Tibial nerve (tissue), 4 donors: Measurements from ENCODE around the gene IQSEC3. TPM values are rescaled to one million over a fixed set of nuclear protein-coding genes. Genes with fewer than 3 reads are reported as not detected.

Source experiments
- DNase-seq, 2 donors: peaks; one replicate each; pipeline ENCODE4 v3.0.0-alpha.2; 2019; ENCODE audit warnings: low spot score in 2 of 2
- H3K27ac ChIP-seq, 4 donors: fragments of 200-600 bp; sonication (generic) in 3 of 4; one replicate each; pipeline ENCODE4 v1.5.1; 2017 to 2019; ENCODE audit warnings: mild to moderate bottlenecking in 1 of 4
- H3K27me3 ChIP-seq, 2 donors: fragments of 200-600 bp; sonication (generic) in 1 of 2; one replicate each; pipeline versions ENCODE4 v1.5.1 to v1.6.0; 2017 to 2019
- H3K36me3 ChIP-seq, 3 donors: fragments of 200-600 bp; sonication (generic); one replicate each; pipeline ENCODE4 v1.5.1; 2018 to 2019
- H3K4me1 ChIP-seq, 4 donors: fragments of 200-600 bp; sonication (generic) in 3 of 4; one replicate each; pipeline ENCODE4 v1.5.1; 2017 to 2019
- H3K4me3 ChIP-seq, 4 donors: fragments of 200-600 bp; sonication (generic) in 3 of 4; one replicate each; pipeline ENCODE4 v1.5.1; 2017 to 2019; ENCODE audit warnings: mild to moderate bottlenecking in 1 of 4, moderate library complexity in 1 of 4
- H3K9me3 ChIP-seq, 4 donors: fragments of 200-600 bp; sonication (generic) in 3 of 4; one replicate each; pipeline ENCODE4 v1.5.1; 2017 to 2019
- EP300 ChIP-seq, 2 donors: sonication (generic); formaldehyde crosslinking; IDR thresholded peaks; one replicate each; pipeline ENCODE4 v1.6.1; 2017; ENCODE audit warnings: antibody characterized with exemption in 2 of 2, mild to moderate bottlenecking in 1 of 2
- POLR2A ChIP-seq, 2 donors: fragments of 450-650 bp; IDR thresholded peaks; one replicate each; pipeline ENCODE4 v1.6.1; 2017; ENCODE audit warnings: antibody characterized with exemption in 2 of 2, mild to moderate bottlenecking in 2 of 2, moderate library complexity in 2 of 2
- WGBS, 2 donors: methylation state at CpG; one replicate each; pipeline ENCODE4 v1.1.5; 2018; 5-methylcytosine and 5-hydroxymethylcytosine counted together
- total RNA-seq, 4 donors: library from RNA; depleted of rRNA; stranded (reverse); fragments of >200 nt; gene quantifications; one replicate each; pipeline ENCODE4 v1.1.0, GENCODE V29; 2016
- TF ChIP-seq, protein P1 (sequence below), 5 experiments: fragments of 200-600 bp in 3 of 5; fragments of 450-650 bp in 2 of 5; sonication (generic) in 3 of 5; IDR thresholded peaks; one replicate each; pipeline ENCODE4 v1.5.1; 2016 to 2019; ENCODE audit warnings: antibody characterized with exemption in 5 of 5, mild to moderate bottlenecking in 3 of 5, moderate library complexity in 2 of 5

Gene IQSEC3
- total RNA-seq, 4 donors from 2014 or later = 0.84 to 6.5 (median 1.6) TPM

GRCh38 chr12:205026-205425 is 138.5 kb downstream of the IQSEC3 start:
- Histone ChIP-seq H3K4me3 (no peak overlapping the region), H3K36me3 (no peaks in the 10 kb centered on the region), H3K4me1 (peaks cover 0 to 13% (median 1%) of the 10 kb centered on the region in 4 donors), H3K9me3 (no peaks in the 10 kb centered on the region), H3K27ac (no peak overlapping the region), H3K27me3 (peaks cover 0 to 27% of the 10 kb centered on the region in 2 donors)
- no peak for TF ChIP-seq EP300 (IDR thresholded peaks at IDR 0.05)
- TF ChIP-seq, protein P1, sequence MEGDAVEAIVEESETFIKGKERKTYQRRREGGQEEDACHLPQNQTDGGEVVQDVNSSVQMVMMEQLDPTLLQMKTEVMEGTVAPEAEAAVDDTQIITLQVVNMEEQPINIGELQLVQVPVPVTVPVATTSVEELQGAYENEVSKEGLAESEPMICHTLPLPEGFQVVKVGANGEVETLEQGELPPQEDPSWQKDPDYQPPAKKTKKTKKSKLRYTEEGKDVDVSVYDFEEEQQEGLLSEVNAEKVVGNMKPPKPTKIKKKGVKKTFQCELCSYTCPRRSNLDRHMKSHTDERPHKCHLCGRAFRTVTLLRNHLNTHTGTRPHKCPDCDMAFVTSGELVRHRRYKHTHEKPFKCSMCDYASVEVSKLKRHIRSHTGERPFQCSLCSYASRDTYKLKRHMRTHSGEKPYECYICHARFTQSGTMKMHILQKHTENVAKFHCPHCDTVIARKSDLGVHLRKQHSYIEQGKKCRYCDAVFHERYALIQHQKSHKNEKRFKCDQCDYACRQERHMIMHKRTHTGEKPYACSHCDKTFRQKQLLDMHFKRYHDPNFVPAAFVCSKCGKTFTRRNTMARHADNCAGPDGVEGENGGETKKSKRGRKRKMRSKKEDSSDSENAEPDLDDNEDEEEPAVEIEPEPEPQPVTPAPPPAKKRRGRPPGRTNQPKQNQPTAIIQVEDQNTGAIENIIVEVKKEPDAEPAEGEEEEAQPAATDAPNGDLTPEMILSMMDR (IDR thresholded peaks at IDR 0.05) = no peak
- TF ChIP-seq POLR2A (IDR thresholded peaks at IDR 0.05) = no peak
- 87 to 90% methylated on average over 4 of the region's 4 CpGs for WGBS, 2 donors
- no peak for DNase-seq

- TF ChIP-seq, protein P1 (IDR thresholded peaks at IDR 0.05) = no peak
- TF ChIP-seq POLR2A (IDR thresholded peaks at IDR 0.05) (no peak), EP300 (IDR thresholded peaks at IDR 0.05) (no peak)
- Histone ChIP-seq H3K27me3 (peaks cover 0 to 30% of the 10 kb centered on the region in 2 donors), H3K4me3 (no peak overlapping the region), H3K27ac (no peak overlapping the region), H3K36me3 (no peaks in the 10 kb centered on the region), H3K9me3 (no peaks in the 10 kb centered on the region), H3K4me1 (peaks cover 0 to 13% (median 1%) of the 10 kb centered on the region in 4 donors)
- no peak for DNase-seq
- WGBS, 2 donors = 90 to 91% methylated on average over 21 of the region's 21 CpGs
Measured at GRCh38 chr12:206746-207440, 140.3 kb downstream of the IQSEC3 start.

DNA sequence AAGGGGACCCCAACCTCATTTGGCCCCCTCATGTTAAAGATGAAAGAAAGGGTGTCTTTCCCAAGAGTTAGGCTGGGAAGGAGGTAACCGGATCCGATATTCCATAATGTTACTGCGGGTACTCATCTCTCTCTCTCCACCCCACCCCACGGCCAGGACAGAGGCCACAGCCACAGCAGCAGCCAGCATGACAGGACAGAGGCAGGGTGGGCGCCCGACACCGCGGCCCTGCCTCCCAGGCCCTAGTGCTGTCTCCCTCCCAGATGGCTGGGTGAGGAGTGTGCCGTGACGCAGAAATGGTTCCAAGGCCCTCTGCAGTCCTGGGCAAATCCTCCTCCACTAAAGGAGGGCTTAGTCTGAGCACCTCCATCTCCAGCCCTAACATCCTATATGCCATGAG is 141.2 kb downstream of the IQSEC3 start:
- Histone ChIP-seq H3K36me3 (no peaks in the 10 kb centered on the region), H3K27ac (no peak overlapping the region), H3K4me1 (peaks cover 0 to 15% (median 1%) of the 10 kb centered on the region in 4 donors), H3K27me3 (peaks cover 0 to 32% of the 10 kb centered on the region in 2 donors), H3K9me3 (no peaks in the 10 kb centered on the region), H3K4me3 (no peak overlapping the region)
- 80 to 86% methylated on average over 10 of the region's 10 CpGs for WGBS, 2 donors
- TF ChIP-seq EP300 (IDR thresholded peaks at IDR 0.05) (no peak), POLR2A (IDR thresholded peaks at IDR 0.05) (no peak)
- TF ChIP-seq, protein P1 (IDR thresholded peaks at IDR 0.05) = no peak
- no peak for DNase-seq

DNA sequence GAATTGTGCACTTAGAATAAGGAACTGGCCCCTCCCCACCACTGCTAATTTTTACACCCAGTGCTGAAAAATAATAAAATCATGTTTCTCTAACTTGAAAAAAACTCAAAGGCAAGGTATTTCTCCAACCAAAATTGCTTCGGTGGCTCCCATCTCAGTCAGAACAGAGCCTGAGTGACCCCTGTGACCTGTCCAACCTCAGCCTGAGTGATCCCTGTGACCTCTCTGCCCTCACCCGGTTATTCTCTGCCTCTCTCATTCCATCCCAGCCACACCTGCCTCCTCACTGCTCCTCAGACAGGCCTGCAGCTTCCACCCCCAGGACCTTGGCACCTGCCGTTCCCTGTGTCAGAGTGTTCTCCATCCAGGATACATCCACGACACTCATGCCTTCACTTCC is 142.2 kb downstream of the IQSEC3 start:
- 67 to 73% methylated on average over 4 of the region's 4 CpGs for WGBS, 2 donors
- Histone ChIP-seq H3K27ac (no peak overlapping the region), H3K36me3 (no peaks in the 10 kb centered on the region), H3K9me3 (no peaks in the 10 kb centered on the region), H3K4me1 (peaks cover 0 to 18% (median 1%) of the 10 kb centered on the region in 4 donors), H3K4me3 (no peak overlapping the region), H3K27me3 (peaks cover 0 to 35% of the 10 kb centered on the region in 2 donors)
- no peak for TF ChIP-seq POLR2A (IDR thresholded peaks at IDR 0.05)
- TF ChIP-seq EP300 (IDR thresholded peaks at IDR 0.05) = no peak
- TF ChIP-seq, protein P1 (IDR thresholded peaks at IDR 0.05) = no peak
- DNase-seq = no peak

DNA sequence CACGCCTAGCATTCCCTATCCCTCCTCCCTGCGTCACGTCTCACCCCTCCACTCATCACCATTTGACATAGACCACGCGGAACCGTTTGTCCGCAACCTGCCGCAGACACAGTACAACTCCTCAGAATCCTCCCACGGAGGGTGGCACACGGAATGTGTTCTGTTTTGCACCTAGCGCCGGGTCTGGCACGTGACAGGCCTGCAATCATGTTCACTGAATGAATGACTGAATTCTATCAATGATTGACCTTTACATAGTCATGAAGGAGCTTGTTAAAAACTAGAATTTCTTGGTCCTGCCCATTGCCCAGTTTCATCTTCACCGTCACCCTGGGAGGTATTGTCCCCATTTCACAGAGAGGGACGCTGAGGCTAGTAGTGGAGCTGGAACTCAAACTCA is 142.7 kb downstream of the IQSEC3 start:
- H3K27me3 ChIP-seq = peaks cover 0 to 35% of the 10 kb centered on the region in 2 donors
- H3K4me3 ChIP-seq = no peak overlapping the region
- no peak for DNase-seq
- H3K4me1 ChIP-seq = peaks cover 0 to 15% (median 0%) of the 10 kb centered on the region in 4 donors
- H3K36me3 ChIP-seq = no peaks in the 10 kb centered on the region
- WGBS, 2 donors = 88 to 90% methylated on average over 14 to 15 of the region's 15 CpGs
- no peaks in the 10 kb centered on the region for H3K9me3 ChIP-seq
- H3K27ac ChIP-seq = no peak overlapping the region
- TF ChIP-seq, protein P1 (IDR thresholded peaks at IDR 0.05) = no peak
- TF ChIP-seq EP300 (IDR thresholded peaks at IDR 0.05) = no peak
- no peak for TF ChIP-seq POLR2A (IDR thresholded peaks at IDR 0.05)
